HPDE6-E6E7 (cell line): ENCODE measurements around the gene IGF1.

Source experiments
- DNase-seq: peaks from one replicate; pipeline ENCODE4 v3.0.0; 2011; ENCODE audit warnings: missing footprints; ENCODE audit errors: extremely low spot score

Gene IGF1

GRCh38 chr12:102496591-102496990 is 16.2 kb upstream of the IGF1 start:
- DNase-seq, result no peak

- no peak for DNase-seq
Measured at GRCh38 chr12:102487226-102487625, 6.9 kb upstream of the IGF1 start.

GRCh38 chr12:102486153-102486552 is 5.8 kb upstream of the IGF1 start:
- no peak for DNase-seq

DNA sequence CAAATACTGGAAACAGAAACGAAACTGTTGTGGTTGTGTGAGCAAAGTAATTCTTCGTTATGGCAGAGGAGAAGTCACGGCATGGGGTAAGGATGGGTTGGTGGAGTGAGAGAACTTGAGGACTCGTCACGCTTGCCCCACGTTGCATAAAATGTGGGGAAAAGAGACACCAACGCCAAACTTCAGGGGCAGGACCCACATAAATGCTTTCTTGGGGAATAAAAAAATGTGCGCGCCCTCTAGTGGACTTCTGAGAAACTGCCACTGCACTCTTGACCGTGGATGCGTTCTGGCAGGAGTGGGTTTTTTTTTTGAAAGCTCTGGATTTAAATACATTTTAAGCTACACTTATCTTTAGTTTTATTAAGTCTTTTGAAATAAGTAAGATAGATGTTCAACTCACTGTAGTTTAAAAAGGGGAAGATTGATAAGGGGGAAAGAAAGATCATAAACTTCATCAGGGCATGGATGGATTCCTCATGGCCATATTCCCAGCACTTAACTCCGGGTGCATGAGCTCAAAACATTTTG is 4.1 kb upstream of the IGF1 start:
- peak; percentile 33 for DNase-seq

DNA sequence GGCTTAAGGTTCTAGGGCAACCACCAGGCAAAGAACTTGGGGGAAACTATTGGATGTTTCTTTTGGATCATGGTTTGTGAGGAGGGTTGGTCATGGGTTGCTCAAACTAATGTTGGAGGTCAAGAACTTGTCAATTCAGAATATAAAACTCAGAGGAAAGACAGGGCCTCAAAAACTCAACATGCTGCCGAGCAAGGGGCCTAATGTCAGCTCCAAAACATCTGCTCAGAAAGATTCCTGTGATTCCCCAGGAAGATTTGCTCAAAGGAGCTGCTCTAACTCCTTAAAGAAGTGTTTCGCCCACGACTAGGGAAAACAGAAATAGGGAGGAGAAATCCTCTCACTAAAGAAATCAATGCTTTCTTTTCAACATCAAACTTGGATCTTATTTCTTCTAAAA is 3.7 kb upstream of the IGF1 start:
- no peak for DNase-seq

- no peak for DNase-seq
Measured at GRCh38 chr12:102483466-102483865, 3.1 kb upstream of the IGF1 start.

DNA sequence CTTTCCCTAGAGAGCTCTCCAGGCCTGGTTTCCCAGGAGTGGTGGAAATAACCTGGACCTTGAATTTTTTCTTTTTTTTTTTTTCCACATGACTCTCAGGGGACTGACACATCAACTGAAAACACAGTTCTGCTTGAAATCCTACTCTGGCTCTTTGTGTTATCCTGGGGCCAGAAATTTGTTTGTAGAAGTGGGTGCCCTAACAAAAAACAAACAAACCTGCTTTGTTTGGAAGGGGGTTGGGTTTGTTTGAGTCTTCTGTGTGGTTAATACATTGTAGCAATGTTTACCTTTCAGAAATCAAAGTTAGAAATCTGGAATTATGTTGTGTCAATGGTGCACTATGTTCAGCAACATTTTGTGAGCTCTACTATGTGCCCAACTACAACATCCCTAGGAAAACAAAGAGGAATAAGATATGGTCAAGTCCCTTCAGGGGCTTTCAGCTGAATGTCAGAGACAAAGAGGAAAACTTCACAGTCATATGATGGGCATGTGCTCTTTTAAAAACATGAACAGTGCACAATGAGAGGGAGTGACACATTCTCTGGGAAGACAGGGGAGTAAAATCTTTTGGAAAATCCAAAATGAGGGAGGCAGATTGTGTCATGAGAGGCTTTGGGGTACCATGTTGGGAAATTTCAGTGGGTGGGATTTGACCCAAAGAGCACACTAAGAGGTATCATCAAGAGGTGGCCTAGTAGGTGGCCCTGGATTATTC is 1.5 kb upstream of the IGF1 start:
- no peak for DNase-seq

GRCh38 chr12:102479939-102480338 is 424 bp downstream of the IGF1 start:
- DNase-seq, result no peak

DNA sequence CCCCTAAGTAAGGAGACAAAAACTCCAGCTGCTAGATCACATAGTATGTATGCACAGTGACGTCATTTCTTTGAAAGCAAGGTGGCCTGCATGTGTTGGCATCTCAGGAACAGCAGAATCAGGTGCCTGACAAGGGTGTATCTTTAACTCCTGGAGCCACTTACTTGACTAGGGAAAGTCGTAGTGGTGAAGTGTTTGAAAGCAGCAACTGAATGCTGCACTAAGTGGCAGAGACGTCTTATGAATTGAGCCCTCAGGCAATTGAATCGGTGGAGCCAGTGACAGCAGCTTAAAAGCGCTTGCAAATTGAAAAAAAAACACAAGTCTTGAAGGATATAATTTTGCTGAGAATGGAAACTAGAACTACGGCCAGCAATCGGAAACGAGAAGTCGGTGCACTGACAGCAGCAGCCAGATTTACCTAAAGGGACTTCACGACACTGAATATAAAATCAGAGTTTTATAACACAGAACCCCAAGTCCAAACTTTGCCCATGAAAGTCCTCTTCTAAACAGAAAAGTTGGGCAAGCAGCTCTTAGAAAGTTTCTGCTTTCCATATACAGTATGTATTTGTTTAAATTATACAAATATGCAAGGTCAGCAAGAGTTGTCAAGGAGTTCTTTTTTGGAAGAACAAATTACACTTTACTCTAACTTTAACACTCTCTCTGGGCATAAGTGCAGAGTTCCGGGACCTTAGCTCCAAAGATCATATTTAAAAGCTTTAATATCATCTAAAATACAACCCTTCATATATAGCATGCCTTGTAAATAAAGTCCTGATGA is 1.1 kb downstream of the IGF1 start:
- no peak for DNase-seq

- DNase-seq, result no peak
Measured at GRCh38 chr12:102478405-102479098, 1.8 kb downstream of the IGF1 start.

- DNase-seq, result no peak
Measured at GRCh38 chr12:102475355-102475754, 5.0 kb downstream of the IGF1 start.

- DNase-seq, result peak; percentile 4
Measured at GRCh38 chr12:102474438-102475064, 5.8 kb downstream of the IGF1 start.

- DNase-seq, result no peak
Measured at GRCh38 chr12:102472496-102472895, 7.9 kb downstream of the IGF1 start.

GRCh38 chr12:102471556-102471955 is 8.8 kb downstream of the IGF1 start:
- DNase-seq, result no peak

DNA sequence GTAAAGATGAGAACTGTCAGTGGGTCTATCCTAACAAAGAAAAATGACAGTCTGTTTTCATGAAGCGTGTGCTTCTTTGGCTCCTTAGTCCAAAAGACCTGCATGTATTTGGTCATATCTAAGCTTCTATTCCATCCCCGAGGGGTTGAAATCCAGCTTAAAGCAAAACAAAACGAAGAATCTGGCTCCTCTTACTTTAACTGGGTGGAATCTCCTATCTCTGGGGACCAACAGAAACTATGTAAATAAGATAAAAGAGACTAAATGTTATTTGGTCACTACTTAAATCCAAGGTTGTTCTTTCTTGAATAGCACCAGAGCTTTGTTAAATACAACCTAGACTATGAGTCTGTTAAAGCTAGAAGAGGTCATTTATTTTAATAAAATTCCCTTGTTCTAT is 9.4 kb downstream of the IGF1 start:
- DNase-seq, result no peak

DNA sequence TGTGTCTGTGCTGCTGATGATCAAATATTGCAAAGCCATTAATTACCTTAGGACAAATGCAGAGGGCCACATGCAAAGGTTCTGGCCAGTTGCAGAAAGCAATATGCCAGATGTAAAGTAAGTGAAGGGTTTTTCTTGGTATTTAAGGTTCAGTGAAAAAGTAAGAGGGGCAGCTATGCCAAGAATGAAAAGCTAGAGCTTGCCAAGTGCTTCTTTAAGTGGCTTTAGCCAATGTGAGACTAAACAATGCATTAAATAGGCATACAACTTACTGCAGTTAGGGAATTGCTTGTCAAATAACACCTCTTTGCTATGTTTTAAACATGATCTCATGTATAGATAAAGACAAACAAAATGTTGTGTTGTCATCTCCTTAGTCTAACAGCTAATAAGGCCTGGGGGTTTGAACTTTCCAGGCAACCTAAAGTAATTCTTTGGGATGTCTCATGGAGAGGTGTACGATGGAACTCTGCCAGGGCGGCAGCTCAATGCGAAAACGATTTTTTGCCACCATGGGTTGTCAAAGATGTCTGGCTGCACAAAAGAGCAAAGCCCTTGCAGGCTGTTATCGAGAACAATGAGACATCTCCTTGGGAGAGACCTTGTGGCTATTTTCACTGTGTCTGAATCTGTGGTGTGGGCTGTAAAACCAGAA is 12.0 kb downstream of the IGF1 start:
- no peak for DNase-seq

DNA sequence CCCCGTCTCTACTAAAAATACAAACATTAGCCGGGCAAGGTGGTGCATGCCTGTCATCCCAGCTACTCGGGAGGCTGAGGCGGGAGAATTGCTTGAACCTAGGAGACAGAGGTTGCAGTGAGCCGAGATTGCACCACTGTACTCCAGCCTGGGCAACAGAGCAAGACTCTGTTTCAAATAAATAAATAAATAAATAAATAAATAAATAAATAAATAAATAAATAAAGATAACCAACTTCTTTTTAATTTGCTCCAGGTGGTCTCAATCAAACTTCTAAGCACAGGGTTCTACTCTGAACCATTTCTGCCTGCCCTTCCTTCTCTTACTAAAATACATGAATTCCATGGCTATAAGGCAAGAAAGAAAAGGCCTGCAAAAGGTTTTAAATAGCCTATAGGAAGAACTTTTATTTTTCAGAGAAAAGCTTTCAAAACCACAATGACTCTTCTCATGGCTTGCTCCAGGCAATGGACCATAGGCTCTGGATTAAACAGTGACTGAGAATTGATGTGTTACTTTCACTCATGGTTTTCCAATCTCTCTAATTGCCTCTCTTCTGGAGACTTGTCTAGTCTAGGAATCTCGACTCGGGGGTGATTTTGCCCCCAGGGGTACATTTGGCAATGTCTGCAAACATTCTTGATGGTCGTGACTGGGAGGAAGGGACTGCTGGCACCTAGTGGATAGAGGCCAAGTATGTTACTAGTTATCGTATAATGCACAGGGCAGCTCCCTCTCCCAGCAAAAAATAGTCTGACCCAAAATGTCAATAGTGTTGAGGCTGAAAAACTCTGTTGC is 14.4 kb downstream of the IGF1 start:
- no peak for DNase-seq

DNA sequence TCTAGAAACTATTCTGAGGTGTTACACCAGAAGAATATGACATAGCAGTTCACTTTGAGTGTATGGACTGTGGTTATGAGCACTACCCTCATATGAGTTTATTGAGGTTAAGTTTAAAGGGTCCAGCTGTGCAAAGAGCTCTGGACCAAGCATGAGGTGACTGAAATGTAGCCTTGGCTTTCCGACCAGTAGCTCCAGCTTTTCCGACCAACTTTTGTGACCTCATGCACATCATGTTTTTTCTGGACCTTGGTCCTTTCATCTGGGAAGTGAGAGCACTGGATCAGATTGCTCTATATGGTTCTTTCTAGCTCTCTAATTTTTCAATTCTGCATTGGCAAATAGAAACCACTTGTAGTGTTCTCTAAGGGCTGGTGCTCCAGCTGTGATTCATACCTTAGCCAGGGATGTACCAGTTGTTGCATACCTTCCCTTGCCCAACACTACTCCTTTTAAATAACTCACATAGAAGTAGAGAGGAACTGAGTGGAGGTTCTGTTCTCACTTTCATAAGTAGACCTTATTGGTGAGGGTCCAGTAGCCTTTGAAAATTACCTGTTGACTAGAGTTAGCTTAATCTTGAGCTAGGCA is 16.6 kb downstream of the IGF1 start:
- no peak for DNase-seq

DNA sequence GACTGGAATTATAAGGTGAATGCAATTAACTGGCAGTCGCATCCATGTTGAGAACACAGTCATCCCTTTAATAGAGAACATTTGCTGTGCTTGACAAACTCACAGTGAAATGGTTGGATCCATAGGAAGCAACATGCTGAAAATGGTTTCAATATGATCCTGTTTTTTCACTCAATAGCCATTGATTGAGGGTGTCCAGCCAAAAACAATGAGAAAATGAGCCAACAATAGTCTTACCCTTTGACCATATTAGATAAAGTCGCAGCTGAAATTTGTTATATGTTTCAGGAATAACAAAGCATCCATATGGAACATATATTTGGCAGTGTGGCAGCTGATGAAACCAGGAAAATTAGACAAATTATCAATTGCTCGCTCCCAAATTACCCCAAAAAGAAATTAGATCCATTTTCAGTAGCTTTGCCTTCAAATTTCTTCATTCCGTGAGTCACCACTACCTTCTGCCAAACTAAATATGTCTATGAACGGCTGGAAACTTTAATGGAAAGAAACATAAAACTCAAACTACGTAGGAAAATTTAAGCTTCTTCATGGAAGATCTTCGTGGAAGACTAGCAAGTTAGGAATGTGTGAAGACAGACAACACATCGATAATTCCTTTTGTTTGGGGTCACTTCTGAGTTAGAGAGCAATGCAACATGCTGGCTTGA is 17.4 kb downstream of the IGF1 start:
- no peak for DNase-seq

DNA sequence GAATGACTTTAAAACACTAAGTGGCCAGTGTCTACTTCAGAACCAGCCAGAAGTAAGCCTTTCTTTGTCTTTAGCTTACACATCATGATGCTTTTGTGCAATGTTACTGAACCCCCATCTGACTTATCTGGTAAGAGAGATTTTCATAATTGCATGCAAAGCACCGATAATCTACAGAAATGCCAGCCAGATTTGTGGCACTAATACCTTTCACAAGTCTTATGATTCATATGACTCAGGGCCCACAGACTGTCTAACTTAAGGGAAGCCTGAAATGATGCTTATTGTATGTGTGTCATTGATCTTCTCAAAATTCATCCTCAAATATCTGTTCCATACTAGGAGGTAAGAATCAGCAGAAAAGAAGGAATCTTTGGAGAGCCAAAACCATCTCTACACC is 18.0 kb downstream of the IGF1 start:
- DNase-seq, result no peak
